Heart left ventricle (tissue), 13 donors: ENCODE results near the gene SORT1.

Experiments used
- CTCF ChIP-seq, 12 donors: fragments of 200-600 bp; sonication (generic) in 4 of 12; IDR thresholded peaks; one replicate each; pipeline versions ENCODE4 v1.5.0 to v1.8.0; 2018 to 2022; ENCODE audit warnings: antibody characterized with exemption in 12 of 12, mild to moderate bottlenecking in 5 of 12
- POLR2A ChIP-seq, 2 donors: fragments of 450-650 bp; IDR thresholded peaks; one replicate each; pipeline ENCODE4 v1.6.1; 2017; ENCODE audit warnings: antibody characterized with exemption in 2 of 2, mild to moderate bottlenecking in 2 of 2, moderate library complexity in 2 of 2
- donor health status: ischemic (EF 13 %, LVEDD 7.1; RV severe dilation, severe dysfunction).
- donor health status: DM: no; HTN: yes; CAD: no.
- donor health status: DM: no; HTN: no; CAD: no.
- donor health status: ischemic (EF 25% LVEDD 6.9; RV normal size, moderate dysfunction).
- donor health status: ischemic (EF 25% LVEDD 5.7; RV mildly dilated, moderate dysfunction).
- donor health status: ischemic (EF 35%, LVEDD 5.7; RV mildly dilated, moderate dysfunction).
- donor health status: nonischemic (EF 11% LVEDD 7.7; RV severe dilation, severe dysfunction).
- donor health status: DM: yes; HTN: yes; CAD: no.
- donor health status: PGD.
- donor health status: ischemic (EF 29% LVEDD 5.4; RV normal size, mild dysfunction).
- donor health status: nonischemic (EF 23%, LVEDD 6.1; RV moderate dilation, normal function).

- TF ChIP-seq CTCF (IDR thresholded peaks at IDR 0.05) (no peak), POLR2A (IDR thresholded peaks at IDR 0.05) (no peak)
Observed at GRCh38 chr1:109293026-109293425, 104.7 kb downstream of the SORT1 start.
